ENCODE results near the gene STK39.

Gene STK39

GRCh38 chr2:167932123-167932693 lies 315.2 kb downstream of the STK39 start:
- Histone ChIP-seq H4K20me1 (ENCODE audit: insufficient read depth, low read length) (no peaks in the 10 kb centered on the region), H3K4me3 (ENCODE audit: low read depth in 1 of 2, low read length in 2 of 2) (no peak overlapping the region), H3K27me3 (ENCODE audit: insufficient read depth, low read length, poor library complexity) (peaks cover 7% of the 10 kb centered on the region), H3K36me3 (ENCODE audit: insufficient read depth, low read length) (no peaks in the 10 kb centered on the region), H2AFZ (ENCODE audit: low read depth, low read length) (no peak overlapping the region), H3K27ac (ENCODE audit: low read length) (no peak overlapping the region), H3K4me2 (ENCODE audit: insufficient read depth, low read length) (no peak overlapping the region), H3K9me3 (ENCODE audit: insufficient read depth, low read length, severe bottlenecking) (no peaks in the 10 kb centered on the region), H3K79me2 (ENCODE audit: insufficient read depth, low read length) (no peaks in the 10 kb centered on the region), H3K9ac (ENCODE audit: low read depth, low read length) (no peak overlapping the region), H3K4me1 (ENCODE audit: insufficient read depth, low read length) (no peaks in the 10 kb centered on the region)
- TF ChIP-seq EZH2 (IDR thresholded peaks at IDR 0.05; ENCODE audit: borderline replicate concordance, low read depth, low read length, severe bottlenecking), result no peak
- TF ChIP-seq CTCF (IDR thresholded peaks at IDR 0.05; ENCODE audit: borderline replicate concordance, extremely low read depth, low read length, poor library complexity, severe bottlenecking), result no peak
- no peak for ATAC-seq (ENCODE audit: insufficient read depth, low read depth)
- no peak for DNase-seq

DNA sequence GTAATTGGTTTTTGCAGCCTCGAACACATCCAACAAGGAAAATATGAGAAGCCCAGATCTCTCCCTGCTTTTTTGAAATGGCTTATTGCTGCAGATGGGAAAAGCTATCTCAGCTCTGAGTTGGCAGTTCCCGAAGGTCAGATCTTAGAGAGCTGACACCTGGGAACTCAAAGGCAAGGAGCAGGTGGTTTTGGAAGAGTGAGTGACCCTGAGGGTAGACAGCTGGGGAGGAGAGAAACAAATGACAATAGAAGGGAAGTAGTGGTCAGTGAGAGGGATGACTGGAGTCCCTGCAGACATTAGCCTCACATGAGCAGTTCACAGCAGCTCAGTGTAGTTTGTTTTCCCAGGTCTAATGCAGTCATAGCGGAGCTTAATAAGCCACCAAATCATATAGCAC lies 317.9 kb downstream of the STK39 start:
- Histone ChIP-seq H3K9ac (ENCODE audit: low read depth, low read length) (no peak overlapping the region), H3K79me2 (ENCODE audit: insufficient read depth, low read length) (no peaks in the 10 kb centered on the region), H3K27ac (ENCODE audit: low read length) (no peak overlapping the region), H3K36me3 (ENCODE audit: insufficient read depth, low read length) (no peaks in the 10 kb centered on the region), H3K4me2 (ENCODE audit: insufficient read depth, low read length) (no peak overlapping the region), H2AFZ (ENCODE audit: low read depth, low read length) (no peak overlapping the region), H3K27me3 (ENCODE audit: insufficient read depth, low read length, poor library complexity) (peaks cover 7% of the 10 kb centered on the region), H3K4me1 (ENCODE audit: insufficient read depth, low read length) (no peaks in the 10 kb centered on the region), H3K9me3 (ENCODE audit: insufficient read depth, low read length, severe bottlenecking) (no peaks in the 10 kb centered on the region), H4K20me1 (ENCODE audit: insufficient read depth, low read length) (no peaks in the 10 kb centered on the region), H3K4me3 (ENCODE audit: low read depth in 1 of 2, low read length in 2 of 2) (no peak overlapping the region)
- no peak for TF ChIP-seq CTCF (IDR thresholded peaks at IDR 0.05; ENCODE audit: borderline replicate concordance, extremely low read depth, low read length, poor library complexity, severe bottlenecking)
- no peak for ATAC-seq (ENCODE audit: insufficient read depth, low read depth)
- DNase-seq, result no peak

DNA sequence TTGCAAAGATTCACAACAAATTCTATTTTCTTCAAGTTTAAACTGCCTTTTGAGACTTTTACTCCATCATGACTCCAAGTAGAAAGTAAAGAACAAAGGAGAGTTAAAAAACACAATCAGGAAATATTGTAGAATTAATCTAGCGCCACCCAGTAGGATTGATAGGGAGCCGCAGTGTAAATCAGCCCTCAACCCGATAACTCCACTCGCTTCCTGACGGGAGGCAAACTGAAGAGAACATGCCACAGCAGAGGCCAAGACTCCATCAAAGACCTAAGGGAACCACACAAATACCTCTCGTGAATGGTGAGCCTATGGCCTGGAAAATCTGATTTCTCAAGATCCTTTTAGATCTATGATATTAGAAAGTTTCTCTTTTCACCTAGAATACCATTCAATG lies 319.0 kb downstream of the STK39 start:
- no peak for TF ChIP-seq CTCF (IDR thresholded peaks at IDR 0.05; ENCODE audit: borderline replicate concordance, extremely low read depth, low read length, poor library complexity, severe bottlenecking)
- no peak for TF ChIP-seq EZH2 (IDR thresholded peaks at IDR 0.05; ENCODE audit: borderline replicate concordance, low read depth, low read length, severe bottlenecking)
- Histone ChIP-seq H3K79me2 (ENCODE audit: insufficient read depth, low read length) (no peaks in the 10 kb centered on the region), H3K9me3 (ENCODE audit: insufficient read depth, low read length, severe bottlenecking) (no peaks in the 10 kb centered on the region), H3K36me3 (ENCODE audit: insufficient read depth, low read length) (no peaks in the 10 kb centered on the region), H3K27me3 (ENCODE audit: insufficient read depth, low read length, poor library complexity) (peaks cover 7% of the 10 kb centered on the region), H3K4me3 (ENCODE audit: low read depth in 1 of 2, low read length in 2 of 2) (no peak overlapping the region), H3K27ac (ENCODE audit: low read length) (no peak overlapping the region), H2AFZ (ENCODE audit: low read depth, low read length) (no peak overlapping the region), H3K9ac (ENCODE audit: low read depth, low read length) (no peak overlapping the region), H3K4me1 (ENCODE audit: insufficient read depth, low read length) (no peaks in the 10 kb centered on the region), H4K20me1 (ENCODE audit: insufficient read depth, low read length) (no peaks in the 10 kb centered on the region), H3K4me2 (ENCODE audit: insufficient read depth, low read length) (no peak overlapping the region)
- no peak for ATAC-seq (ENCODE audit: insufficient read depth, low read depth)
- no peak for DNase-seq

GRCh38 chr2:167925758-167926157 lies 321.6 kb downstream of the STK39 start:
- H3K79me2 ChIP-seq (ENCODE audit: insufficient read depth, low read length), result no peaks in the 10 kb centered on the region
- no peaks in the 10 kb centered on the region for H3K36me3 ChIP-seq (ENCODE audit: insufficient read depth, low read length)
- TF ChIP-seq CTCF (IDR thresholded peaks at IDR 0.05; ENCODE audit: borderline replicate concordance, extremely low read depth, low read length, poor library complexity, severe bottlenecking), result no peak
- TF ChIP-seq EZH2 (IDR thresholded peaks at IDR 0.05; ENCODE audit: borderline replicate concordance, low read depth, low read length, severe bottlenecking), result no peak
- H3K27ac ChIP-seq (ENCODE audit: low read length), result no peak overlapping the region
- DNase-seq (no peak), ATAC-seq (ENCODE audit: insufficient read depth, low read depth) (no peak)
- H3K9me3 ChIP-seq (ENCODE audit: insufficient read depth, low read length, severe bottlenecking), result no peaks in the 10 kb centered on the region
- peaks cover 7% of the 10 kb centered on the region for H3K27me3 ChIP-seq (ENCODE audit: insufficient read depth, low read length, poor library complexity)
- H3K9ac ChIP-seq (ENCODE audit: low read depth, low read length), result no peak overlapping the region
- no peaks in the 10 kb centered on the region for H3K4me1 ChIP-seq (ENCODE audit: insufficient read depth, low read length)
- no peak overlapping the region for H3K4me3 ChIP-seq (ENCODE audit: low read depth in 1 of 2, low read length in 2 of 2)
- H2AFZ ChIP-seq (ENCODE audit: low read depth, low read length), result no peak overlapping the region
- H4K20me1 ChIP-seq (ENCODE audit: insufficient read depth, low read length), result no peaks in the 10 kb centered on the region
- H3K4me2 ChIP-seq (ENCODE audit: insufficient read depth, low read length), result no peak overlapping the region
